Stimulated activated CD4-positive, alpha-beta T cell treated with anti-CD3 and anti-CD28 coated beads, TNF-alpha, amount 100 ng/mL, for 4 hours (primary cell): Measurements from ENCODE around the gene CCDC63.
"Not testable (repeated sequence)": the region's sequence is repeated elsewhere in the genome, so short reads cannot be mapped to it uniquely, and the experiment has no call there.

Source experiments
- DNase-seq, 3 experiments: peaks; one replicate each; pipeline ENCODE4 v3.0.0-alpha.2; 2020; ENCODE audit warnings: low read depth in 3 of 3

CCDC63 gene

GRCh38 chr12:110923192-110923591 is 76.4 kb downstream of the CCDC63 start:
- no peak for DNase-seq

- DNase-seq: no peak
These were observed 77.0 kb downstream of the CCDC63 start for GRCh38 chr12:110923692-110924334.

- DNase-seq: no peak
These were observed 80.8 kb downstream of the CCDC63 start for GRCh38 chr12:110927546-110927945.

DNA sequence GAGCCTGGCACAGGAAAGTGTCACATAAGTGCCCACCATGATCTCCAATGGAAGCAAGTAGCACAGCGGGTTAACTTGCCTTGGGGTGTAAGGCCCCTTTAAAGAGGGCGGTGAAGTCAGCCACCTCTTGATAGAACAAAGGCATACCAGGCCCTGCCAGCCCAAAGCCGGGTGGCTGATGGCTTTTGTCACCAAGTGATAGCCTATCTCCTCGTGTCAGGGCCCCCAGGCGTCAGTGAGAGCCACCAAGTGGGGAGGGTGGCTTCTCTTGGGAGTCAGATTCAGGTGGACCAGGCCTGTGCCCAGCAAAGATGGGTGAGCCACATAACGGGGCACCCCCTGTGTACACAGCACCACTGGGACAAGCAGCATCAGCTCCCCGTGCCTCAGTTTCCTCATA is 81.9 kb downstream of the CCDC63 start:
- no peak for DNase-seq

DNA sequence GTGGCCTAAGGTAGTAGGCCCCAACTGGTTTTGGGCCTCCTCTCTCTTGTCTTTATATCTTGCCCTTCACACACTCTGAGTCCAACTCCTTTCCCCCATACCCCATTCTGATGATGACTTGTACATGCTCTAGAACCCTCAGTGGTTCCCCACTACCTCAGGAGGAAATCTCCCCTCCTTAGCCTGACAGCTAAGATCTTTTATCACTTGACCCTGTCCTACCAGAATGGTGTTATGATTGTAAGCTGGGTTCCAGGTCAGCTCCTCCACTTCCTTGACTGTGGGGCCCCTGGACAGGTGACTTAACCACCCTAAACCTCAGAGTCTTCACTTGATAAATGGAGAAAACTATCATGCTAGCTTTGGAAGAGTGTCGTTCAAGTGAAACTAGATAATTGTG is 83.0 kb downstream of the CCDC63 start:
- DNase-seq: no peak

GRCh38 chr12:110930348-110931314 is 83.8 kb downstream of the CCDC63 start:
- no peak for DNase-seq

GRCh38 chr12:110931315-110931728 is 84.5 kb downstream of the CCDC63 start:
- no peak for DNase-seq

- DNase-seq: no peak
These were observed 85.3 kb downstream of the CCDC63 start for GRCh38 chr12:110932046-110932445.

DNA sequence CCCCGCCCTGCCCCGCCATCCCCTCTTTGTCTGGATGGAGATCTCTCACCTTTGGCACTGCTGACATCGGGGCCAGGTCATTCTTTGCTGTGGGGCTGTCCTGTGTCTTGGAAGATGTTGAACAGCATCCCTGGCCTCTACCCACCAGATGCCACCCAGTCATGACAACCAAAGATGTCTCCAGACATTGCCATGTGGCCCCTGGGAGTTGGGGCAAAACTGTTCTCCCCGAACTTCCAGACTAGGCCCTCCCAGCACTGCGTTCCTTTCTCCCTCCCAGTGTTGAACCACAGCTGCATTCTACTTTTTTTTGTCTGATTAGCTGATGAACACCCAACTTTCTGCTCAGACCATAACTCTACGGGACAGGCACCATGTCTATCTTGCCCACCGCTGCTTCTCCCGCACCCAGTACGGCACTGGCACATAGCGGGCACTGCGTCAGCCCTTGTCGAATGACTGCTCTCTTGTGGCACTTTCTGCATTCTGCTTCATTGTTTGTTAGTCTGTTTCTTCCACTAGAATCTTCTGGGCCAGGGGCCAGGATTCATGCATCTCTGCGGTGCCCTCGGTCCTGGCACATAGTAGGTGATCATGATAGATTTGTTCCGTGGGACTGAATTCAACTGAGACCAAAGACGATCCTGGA is 86.7 kb downstream of the CCDC63 start:
- no peak for DNase-seq

- DNase-seq: no peak
These were observed 87.5 kb downstream of the CCDC63 start for GRCh38 chr12:110934093-110934852.

DNA sequence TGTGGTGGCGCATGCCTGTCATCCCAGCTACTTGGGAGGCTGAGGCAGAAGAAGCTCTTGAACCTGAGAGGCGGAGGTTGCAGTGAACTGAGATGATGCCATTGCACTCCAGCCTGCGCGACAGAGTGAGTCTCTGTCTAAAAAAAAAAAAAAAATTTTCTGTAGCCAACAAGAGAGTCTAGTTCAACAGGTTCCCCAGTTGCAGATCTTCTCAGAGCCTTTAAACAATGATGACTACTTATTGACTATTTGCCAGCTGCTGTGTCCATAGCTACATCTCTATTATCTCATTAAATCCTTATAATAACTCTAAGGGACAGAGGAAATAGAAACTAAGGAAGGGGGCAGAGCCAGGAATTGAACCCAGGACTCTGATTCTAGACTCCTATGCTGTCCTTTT is 88.8 kb downstream of the CCDC63 start:
- no peak for DNase-seq

DNA sequence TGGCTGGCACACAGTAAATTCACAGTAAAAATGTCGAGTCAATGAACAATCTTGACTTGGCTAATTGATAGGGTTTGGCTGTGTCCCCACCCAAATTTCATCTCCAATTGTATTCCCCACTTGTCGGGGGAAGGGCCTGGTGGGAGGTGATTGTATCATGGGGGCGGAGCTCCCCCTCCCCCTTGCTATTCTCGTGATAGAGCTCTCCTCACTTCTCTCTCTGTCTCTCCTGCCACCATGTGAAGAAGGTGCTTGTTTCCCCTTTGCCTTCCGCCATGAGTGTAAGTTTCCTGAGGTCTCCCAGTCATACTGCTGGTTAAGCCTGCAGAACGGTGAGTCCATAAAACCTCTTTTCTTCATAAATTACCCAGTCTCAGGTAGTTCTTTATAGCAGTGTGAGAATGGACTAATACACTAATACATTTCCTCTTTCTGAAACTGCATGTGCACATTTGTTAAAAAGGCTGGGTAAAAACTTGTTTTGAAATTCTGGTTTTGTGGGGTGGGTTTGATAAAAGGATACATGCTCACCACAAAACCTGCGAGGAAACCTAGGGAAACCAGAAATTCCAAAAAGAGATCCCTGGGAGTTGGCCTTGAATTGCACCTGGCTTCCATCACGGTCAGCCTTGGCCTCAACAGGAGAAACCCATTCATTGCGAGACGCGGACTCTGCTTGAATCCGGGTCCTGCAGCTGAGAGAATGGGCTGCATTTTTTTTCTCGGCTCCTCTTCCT is 89.7 kb downstream of the CCDC63 start:
- DNase-seq: no peak

GRCh38 chr12:110937104-110937641 is 90.4 kb downstream of the CCDC63 start:
- peak; percentile 21 to 30 (median 25) for DNase-seq

GRCh38 chr12:110940296-110940695 is 93.5 kb downstream of the CCDC63 start:
- DNase-seq: no peak

GRCh38 chr12:110940933-110941332 is 94.1 kb downstream of the CCDC63 start:
- no peak for DNase-seq

DNA sequence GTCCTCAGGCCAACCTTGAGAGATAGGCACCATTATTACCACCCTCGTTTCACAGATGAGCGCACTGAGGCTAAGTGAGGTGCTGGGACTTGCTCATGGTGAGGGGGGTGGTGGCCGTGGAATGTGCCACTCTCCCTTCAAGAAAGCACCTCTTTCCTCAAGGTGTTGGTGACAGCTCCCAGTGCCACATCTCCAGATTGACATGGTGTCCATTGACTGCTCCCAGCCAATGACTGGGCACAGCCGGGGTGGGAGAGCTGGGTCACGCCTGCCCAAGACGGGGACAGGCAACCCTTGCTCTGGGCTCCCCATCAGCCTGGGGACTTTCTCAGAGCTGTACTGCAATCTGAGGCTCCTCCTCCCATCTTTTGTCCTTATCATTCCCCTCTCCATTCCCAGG is 94.6 kb downstream of the CCDC63 start:
- DNase-seq: no peak

DNA sequence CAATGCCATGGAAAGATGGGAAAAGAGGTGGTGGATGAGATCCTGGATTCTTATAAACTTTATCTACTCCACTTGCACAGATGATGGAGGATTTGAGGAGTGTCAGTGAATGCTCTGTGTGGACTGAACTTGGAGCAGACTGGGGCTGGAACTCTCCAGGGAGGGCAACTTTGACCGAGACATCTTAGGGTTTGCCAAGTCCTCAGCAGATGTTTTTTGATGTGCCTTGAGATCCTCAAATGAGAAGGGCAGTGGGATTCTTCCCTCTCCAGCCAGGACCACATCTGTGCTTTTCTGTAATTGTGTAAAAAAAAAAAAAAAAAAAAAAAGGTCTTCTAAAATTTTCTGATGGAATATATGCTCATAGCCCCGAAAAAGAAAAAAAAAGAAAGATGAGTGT is 96.6 kb downstream of the CCDC63 start:
- no peak for DNase-seq

DNA sequence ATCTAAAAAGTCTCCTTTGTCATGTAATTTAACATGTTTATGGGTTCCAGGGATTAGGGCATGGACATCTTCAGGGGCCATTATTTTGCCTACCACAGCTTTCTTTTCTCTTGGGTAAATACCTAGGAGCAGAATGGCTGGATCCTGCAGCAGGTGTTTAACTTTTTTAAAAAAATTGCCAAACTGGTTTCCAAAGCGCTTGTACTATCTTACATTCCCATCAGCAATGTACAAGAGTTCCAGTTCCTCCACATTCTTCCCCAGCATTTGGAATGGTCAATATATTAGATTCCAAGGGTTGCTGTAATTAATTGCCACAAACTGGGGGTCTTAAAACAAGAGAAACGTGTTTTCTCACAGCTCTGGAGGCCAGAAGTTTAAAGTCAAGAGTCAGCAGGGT is 101.3 kb downstream of the CCDC63 start:
- no peak for DNase-seq

DNA sequence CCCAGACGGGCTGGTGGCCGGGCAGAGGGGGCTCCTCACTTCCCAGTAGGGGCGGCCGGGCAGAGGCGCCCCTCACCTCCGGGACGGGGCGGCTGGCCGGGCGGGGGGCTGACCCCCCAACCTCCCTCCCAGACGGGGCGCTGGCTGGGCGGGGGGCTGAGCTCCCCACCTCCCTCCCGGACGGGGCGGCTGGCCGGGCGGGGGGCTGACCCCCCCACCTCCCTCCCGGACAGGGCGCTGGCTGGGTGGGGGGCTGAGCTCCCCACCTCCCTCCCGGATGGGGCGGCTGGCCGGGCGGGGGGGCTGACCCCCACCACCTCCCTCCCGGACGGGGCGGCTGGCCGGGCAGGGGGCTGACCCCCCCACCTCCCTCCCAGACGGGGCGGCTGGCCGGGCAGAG is 103.7 kb downstream of the CCDC63 start:
- DNase-seq: not testable (repeated sequence)

- DNase-seq: not testable (repeated sequence)
These were observed 104.1 kb downstream of the CCDC63 start for GRCh38 chr12:110950867-110951266.
